Rectal smooth muscle tissue (tissue), 1 donor: Measurements from ENCODE around the gene GJB6.
A peak's percentile ranks its signal among the peaks of the same experiment; 100 is the strongest.
"Not testable (repeated sequence)": the region's sequence is repeated elsewhere in the genome, so short reads cannot be mapped to it uniquely, and the experiment has no call there.

Source experiments
- H3K27ac ChIP-seq: one replicate; pipeline ENCODE4 v1.7.0; 2013; ENCODE audit warnings: low read depth, low read length, inconsistent platforms
- H3K27me3 ChIP-seq: one replicate; pipeline ENCODE4 v1.7.0; 2013; ENCODE audit warnings: low read length; ENCODE audit not compliant: control insufficient read depth, insufficient read depth
- H3K36me3 ChIP-seq: one replicate; pipeline ENCODE4 v1.7.0; 2013; ENCODE audit warnings: low read length; ENCODE audit not compliant: control insufficient read depth, insufficient read depth
- H3K4me1 ChIP-seq: one replicate; pipeline ENCODE4 v1.7.0; 2013; ENCODE audit warnings: low read length; ENCODE audit not compliant: control insufficient read depth, insufficient read depth
- H3K4me3 ChIP-seq: one replicate; pipeline ENCODE4 v1.7.0; 2013; ENCODE audit warnings: low read length
- H3K9ac ChIP-seq: one replicate; pipeline ENCODE4 v1.7.0; 2013; ENCODE audit warnings: low read length

GJB6 gene

DNA sequence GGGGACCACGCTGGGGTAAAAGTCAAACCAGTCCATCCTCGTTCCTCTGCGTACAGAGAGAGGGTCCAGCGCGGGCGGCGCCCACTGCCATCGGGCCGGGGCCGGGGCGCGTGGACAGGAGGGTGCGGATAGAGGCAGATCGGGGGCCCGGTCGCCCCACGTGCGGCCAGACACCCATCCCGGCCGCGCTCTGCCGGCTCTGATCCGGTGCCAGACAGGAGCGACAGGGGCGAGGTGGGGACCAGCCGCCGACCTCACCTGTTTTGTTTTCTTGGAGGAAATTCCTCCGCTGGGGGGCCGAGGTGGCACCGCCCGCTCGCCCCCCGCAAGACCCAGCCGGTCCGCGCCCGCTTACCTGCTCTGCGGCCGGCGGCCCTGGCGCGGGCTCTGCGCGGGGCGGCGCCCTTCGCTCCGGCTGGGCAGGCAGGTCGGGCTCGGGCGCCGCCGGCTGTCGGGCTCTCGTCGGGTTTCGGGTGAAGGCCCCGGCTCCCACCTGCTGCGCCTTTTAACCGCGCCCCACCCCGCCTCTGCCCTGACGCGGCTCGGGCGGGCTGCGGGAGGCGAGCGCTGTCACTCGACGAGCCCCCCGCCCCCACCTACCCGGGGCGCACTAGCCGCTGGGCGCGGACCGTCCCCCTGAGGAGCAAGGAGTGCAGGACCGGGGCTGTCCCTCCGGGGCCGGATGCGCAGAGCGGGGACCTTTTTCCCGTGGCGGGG lies at the start of gene GJB6:
Gene GJB6 (minus strand): TSS at position 481 of the 717 bp plus-strand sequence. CDS start 8,839 bp downstream, outside the sequence.
- Histone ChIP-seq H3K9ac (no peak within 1 kb of the TSS), H3K27ac (no peak within 1 kb of the TSS), H3K4me1 (no peaks in the 10 kb centered on the region), H3K4me3 (peak within 1 kb of the TSS; percentile 32), H3K27me3 (peaks cover 11% of the 10 kb centered on the region), H3K36me3 (no peaks in the 10 kb centered on the region)

DNA sequence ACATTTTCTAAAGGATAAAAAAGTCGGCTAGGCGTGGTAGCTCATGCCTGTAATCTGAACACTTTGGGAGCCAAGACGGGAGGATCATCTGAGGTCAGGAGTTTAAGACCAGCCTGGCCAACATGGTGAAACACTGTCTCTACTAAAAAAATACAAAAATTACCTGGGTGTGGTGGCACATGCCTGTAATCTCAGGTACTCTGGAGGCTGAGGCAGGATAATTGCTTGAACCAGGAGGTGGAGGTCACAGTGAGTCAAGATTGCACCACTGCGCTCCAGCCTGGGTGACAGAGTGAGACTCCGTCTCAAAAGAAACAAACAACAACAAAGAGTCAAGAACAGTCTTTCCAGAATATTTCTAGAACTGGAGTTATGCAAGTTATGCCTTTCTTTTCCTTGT lies 44.8 kb upstream of the GJB6 start:
- H3K4me3 ChIP-seq, H3K9ac ChIP-seq, H3K27ac ChIP-seq, H3K36me3 ChIP-seq, H3K4me1 ChIP-seq, H3K27me3 ChIP-seq: not testable (repeated sequence)

DNA sequence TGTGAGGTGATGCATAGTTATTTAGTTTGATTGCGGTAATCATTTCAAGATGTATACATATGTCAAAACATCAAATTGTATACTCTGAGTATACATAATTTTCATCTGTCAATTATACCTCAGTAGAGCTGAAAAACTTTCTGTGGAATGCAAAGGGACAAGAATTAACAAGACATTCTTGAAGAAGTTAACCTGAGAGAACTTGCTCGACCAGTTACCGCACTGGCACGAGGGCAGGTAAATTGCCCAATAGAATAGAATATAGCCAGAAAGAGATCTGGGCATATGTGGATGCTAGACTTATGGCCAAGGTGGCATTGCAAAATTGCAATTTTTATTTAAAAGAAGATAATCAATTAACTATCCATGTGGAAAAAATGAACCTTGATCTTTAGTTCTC lies 42.3 kb upstream of the GJB6 start:
- Histone ChIP-seq H3K27me3 (no peaks in the 10 kb centered on the region), H3K27ac (no peak overlapping the region), H3K4me1 (no peaks in the 10 kb centered on the region), H3K9ac (no peak overlapping the region), H3K36me3 (no peaks in the 10 kb centered on the region), H3K4me3 (no peak overlapping the region)

- no peaks in the 10 kb centered on the region for H3K4me1 ChIP-seq
Measured at GRCh38 chr13:20272588-20273171, 40.6 kb upstream of the GJB6 start.

DNA sequence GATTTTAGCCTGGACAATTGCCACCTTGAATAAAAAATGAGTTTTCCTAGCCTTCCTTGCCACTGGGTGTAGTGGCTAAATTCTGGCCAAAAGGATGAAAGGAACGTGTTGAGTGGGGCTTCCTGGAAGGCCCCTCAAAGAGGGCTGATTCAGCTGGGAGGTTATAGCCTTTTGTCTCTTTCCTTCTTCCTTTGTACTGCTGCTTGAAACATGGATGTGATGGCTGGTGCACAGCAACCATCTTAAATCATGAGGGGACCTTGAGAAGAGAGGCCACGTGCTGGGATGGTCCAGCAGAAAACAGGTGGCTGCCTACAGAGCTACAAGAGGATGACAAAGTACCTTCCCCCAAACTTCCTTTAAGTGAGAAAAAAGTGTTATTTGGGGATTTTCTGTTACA lies 40.0 kb upstream of the GJB6 start:
- no peaks in the 10 kb centered on the region for H3K4me1 ChIP-seq
- no peaks in the 10 kb centered on the region for H3K27me3 ChIP-seq
- H3K36me3 ChIP-seq, result no peaks in the 10 kb centered on the region
- H3K27ac ChIP-seq, result no peak overlapping the region
- H3K9ac ChIP-seq, result no peak overlapping the region
- H3K4me3 ChIP-seq, result no peak overlapping the region

More at GRCh38 chr13:20272588-20273171, 40.6 kb upstream of the GJB6 start:
- no peak overlapping the region for H3K9ac ChIP-seq
- H3K27ac ChIP-seq, result no peak overlapping the region
- no peak overlapping the region for H3K4me3 ChIP-seq
- H3K27me3 ChIP-seq, result no peaks in the 10 kb centered on the region
- no peaks in the 10 kb centered on the region for H3K36me3 ChIP-seq

- Histone ChIP-seq H3K9ac (no peak overlapping the region), H3K4me3 (no peak overlapping the region), H3K27ac (no peak overlapping the region), H3K4me1 (no peaks in the 10 kb centered on the region), H3K36me3 (no peaks in the 10 kb centered on the region), H3K27me3 (no peaks in the 10 kb centered on the region)
Measured at GRCh38 chr13:20271441-20271840, 39.3 kb upstream of the GJB6 start.

DNA sequence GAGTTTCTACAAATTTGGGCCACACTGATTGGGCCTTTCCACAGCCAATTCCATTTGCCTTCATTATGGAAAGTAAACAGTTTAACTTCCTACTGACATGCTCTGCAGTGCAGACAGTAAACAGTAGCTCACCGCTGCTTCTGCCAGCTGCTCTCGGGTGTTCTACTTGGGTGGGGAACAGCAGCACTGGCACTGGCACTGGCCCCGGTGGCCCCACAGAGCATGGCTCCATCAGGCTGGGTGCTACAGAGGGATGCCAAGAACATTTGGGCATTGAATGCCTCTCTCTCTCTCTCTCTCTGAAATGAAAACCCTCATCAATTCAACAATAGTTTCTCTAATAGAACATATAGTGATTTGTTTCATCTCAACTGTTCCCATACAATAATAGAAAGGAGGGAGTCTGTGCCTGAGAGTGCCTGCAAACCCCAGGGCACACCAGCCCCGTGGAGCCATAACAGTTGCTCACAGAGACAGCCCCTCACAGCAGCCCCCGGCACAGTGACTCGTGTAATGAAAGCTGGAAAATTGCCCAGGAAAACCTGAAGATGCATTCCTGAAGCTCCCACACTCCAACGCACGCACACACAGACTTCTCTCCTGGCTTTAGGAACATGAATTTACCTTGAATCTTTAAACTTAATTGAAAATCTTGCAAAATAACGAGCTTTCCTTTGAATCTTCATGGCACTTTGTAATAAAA lies 38.2 kb upstream of the GJB6 start:
- Histone ChIP-seq H3K9ac (no peak overlapping the region), H3K4me3 (no peak overlapping the region), H3K36me3 (no peaks in the 10 kb centered on the region), H3K27me3 (no peaks in the 10 kb centered on the region), H3K4me1 (no peaks in the 10 kb centered on the region), H3K27ac (no peak overlapping the region)

GRCh38 chr13:20264271-20265018 lies 32.3 kb upstream of the GJB6 start:
- H3K27ac ChIP-seq, result no peak overlapping the region
- no peaks in the 10 kb centered on the region for H3K36me3 ChIP-seq
- H3K4me1 ChIP-seq, result no peaks in the 10 kb centered on the region
- no peak overlapping the region for H3K9ac ChIP-seq
- H3K27me3 ChIP-seq, result no peaks in the 10 kb centered on the region
- H3K4me3 ChIP-seq, result no peak overlapping the region

DNA sequence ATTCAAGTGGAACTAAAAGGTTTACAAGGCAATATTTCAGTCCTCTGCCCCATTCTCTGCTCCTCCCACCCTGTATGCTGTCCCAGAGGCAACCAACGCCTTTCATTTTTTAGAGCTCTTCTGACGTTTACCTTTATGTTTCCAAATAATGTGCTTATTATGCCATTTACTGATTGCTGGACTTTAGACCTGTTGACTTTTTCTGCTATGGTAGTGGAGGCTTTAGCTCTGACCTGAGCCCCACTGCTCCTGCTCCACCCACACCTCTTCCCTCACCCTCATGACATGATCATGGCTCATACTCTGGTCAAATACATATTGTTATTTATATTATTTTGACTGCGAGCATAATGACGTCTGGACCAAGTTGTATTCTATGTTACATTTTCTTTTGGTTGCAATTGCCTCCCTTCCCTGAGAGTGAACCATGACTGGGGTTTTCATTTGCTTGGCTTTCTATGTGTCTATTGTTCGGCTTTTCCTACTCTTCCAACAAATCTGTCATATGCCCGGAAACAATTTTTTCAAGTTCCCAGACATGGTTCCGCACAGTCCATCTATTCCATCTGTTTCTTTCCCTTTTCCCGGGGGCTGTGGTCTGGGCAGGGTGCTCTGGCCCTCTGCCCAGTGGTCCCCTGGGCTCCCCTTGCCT lies 31.4 kb upstream of the GJB6 start:
- H3K36me3 ChIP-seq, result no peaks in the 10 kb centered on the region
- H3K4me1 ChIP-seq, result no peaks in the 10 kb centered on the region
- no peak overlapping the region for H3K4me3 ChIP-seq
- no peak overlapping the region for H3K27ac ChIP-seq
- no peaks in the 10 kb centered on the region for H3K27me3 ChIP-seq
- no peak overlapping the region for H3K9ac ChIP-seq

GRCh38 chr13:20258963-20259288 lies 26.8 kb upstream of the GJB6 start:
- Histone ChIP-seq H3K36me3 (no peaks in the 10 kb centered on the region), H3K4me3 (no peak overlapping the region), H3K27ac (no peak overlapping the region), H3K9ac (no peak overlapping the region), H3K4me1 (no peaks in the 10 kb centered on the region), H3K27me3 (no peaks in the 10 kb centered on the region)

DNA sequence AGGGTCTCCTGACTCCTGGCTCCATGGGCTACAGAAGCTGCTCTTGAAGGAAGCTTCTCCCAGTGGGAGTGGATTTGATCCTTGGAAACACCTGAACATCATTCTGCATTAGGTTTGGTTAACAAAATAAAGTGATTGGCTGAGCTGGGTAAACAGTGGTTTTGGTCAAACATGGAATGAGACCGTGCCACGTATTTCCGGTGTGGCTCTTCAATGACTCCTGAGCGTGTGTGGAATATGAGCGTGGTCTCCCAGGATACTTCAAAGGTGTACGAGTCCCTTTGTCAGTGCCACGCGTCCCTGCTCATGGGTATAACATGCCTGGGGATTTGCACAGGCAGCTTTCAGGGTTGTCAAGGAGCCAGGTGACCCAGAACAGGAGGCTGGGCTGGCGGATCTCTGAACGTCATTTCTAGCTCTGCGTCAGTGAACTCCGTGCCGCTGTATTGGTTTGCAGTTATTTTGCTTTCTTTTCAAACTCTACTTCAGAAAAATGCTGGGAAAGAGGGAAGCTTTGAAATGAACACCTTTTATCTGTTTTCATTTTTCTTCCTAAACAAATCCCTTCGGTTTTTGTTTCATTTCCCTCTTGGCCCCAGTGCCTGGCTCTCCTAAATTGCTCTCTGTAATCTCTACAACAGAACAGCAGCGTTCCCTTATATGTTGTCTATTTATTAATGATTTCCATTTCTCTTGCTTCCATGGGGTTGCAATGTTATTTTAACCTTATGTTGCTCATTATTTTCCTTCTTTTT lies 26.3 kb upstream of the GJB6 start:
- Histone ChIP-seq H3K9ac (no peak overlapping the region), H3K4me1 (no peaks in the 10 kb centered on the region), H3K36me3 (no peaks in the 10 kb centered on the region), H3K27me3 (no peaks in the 10 kb centered on the region), H3K27ac (no peak overlapping the region), H3K4me3 (no peak overlapping the region)
